Fibroblast of mammary gland (primary cell): ENCODE data around the gene GARRE1.
"Not testable (repeated sequence)": the region's sequence is repeated elsewhere in the genome, so short reads cannot be mapped to it uniquely, and the experiment has no call there.

Experiments used
- DNase-seq: peaks from one replicate; pipeline ENCODE4 v3.0.0-alpha.2; 2010; ENCODE audit warnings: low read depth
- H3K4me3 ChIP-seq: 2 replicates; pipeline ENCODE4 v1.5.1; 2011; ENCODE audit warnings: low read depth, mild to moderate bottlenecking, low read length, moderate library complexity; ENCODE audit not compliant: control insufficient read depth
- TF ChIP-seq, protein P1 (sequence below): conservative IDR thresholded peaks from 2 replicates; pipeline ENCODE4 v1.5.1; 2011; ENCODE audit warnings: low read depth, low read length, inconsistent platforms; ENCODE audit not compliant: control insufficient read depth, insufficient read depth

The GARRE1 gene

DNA sequence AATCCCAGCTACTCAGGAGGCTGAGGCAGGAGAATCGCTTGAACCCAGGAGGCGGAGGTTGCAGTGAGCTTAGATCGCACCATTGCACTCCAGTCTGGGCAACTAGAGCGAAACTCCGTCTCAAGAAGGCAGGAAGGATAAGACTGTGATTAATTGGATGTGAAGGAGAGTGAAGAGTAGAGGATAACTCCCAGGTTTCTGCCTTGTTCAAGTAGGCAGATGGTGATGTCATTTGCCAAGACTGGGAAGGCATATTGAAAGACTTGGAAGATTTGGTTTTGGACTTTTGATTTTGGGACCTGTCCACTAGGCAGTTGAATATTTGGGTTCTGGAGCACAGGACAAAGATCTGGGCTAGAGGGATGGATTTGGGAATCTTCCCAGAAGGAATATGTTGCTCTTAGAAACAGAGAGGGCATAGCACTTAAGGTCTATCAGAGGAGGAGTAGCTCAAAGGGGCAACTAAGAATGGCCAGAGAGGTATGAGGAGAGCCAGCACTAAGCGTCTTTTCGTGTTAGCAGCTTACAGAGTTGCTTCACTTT, 20.0 kb downstream of the GARRE1 start:
- peak; percentile 12 for DNase-seq
- no peak overlapping the region for H3K4me3 ChIP-seq
- TF ChIP-seq, protein P1, sequence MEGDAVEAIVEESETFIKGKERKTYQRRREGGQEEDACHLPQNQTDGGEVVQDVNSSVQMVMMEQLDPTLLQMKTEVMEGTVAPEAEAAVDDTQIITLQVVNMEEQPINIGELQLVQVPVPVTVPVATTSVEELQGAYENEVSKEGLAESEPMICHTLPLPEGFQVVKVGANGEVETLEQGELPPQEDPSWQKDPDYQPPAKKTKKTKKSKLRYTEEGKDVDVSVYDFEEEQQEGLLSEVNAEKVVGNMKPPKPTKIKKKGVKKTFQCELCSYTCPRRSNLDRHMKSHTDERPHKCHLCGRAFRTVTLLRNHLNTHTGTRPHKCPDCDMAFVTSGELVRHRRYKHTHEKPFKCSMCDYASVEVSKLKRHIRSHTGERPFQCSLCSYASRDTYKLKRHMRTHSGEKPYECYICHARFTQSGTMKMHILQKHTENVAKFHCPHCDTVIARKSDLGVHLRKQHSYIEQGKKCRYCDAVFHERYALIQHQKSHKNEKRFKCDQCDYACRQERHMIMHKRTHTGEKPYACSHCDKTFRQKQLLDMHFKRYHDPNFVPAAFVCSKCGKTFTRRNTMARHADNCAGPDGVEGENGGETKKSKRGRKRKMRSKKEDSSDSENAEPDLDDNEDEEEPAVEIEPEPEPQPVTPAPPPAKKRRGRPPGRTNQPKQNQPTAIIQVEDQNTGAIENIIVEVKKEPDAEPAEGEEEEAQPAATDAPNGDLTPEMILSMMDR, result peak; percentile 15

DNA sequence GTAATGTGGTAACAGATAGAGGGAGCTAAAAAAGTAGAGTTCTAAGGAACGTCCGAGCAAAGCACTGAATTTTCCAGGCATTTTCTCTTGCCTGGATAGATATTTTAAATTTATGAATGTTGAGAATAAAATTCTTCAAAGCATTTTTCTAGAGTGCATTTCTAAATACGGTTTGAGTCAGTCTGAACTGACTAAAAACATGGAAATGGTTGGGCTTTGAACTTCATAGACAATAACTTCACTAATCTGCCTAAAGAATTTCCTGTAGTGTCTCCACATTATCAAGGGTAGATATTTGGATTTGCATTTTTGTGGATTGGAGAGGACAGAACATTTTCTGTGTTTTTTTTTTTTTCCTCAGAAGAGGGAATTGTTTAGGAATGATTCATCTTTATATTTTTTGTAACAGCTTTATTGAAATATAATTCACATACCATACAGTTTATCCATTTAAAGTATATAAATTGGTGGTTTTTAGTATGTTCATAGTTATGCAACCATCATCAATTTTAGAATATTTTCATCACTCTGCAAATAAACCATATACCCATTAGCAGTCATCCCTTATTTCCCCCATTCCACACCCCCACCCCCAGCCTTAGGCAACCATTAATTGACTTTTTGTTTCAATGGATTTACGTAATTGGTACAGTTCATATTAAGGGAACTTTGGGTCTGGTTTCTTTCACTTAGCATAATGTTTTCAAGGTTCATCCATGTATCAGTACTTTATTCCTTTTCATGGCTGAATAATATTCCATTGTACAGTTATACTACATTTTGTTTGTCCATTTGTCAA, 20.7 kb downstream of the GARRE1 start:
- peak; percentile 75 for DNase-seq
- TF ChIP-seq, protein P1, result no peak
- no peak overlapping the region for H3K4me3 ChIP-seq

DNA sequence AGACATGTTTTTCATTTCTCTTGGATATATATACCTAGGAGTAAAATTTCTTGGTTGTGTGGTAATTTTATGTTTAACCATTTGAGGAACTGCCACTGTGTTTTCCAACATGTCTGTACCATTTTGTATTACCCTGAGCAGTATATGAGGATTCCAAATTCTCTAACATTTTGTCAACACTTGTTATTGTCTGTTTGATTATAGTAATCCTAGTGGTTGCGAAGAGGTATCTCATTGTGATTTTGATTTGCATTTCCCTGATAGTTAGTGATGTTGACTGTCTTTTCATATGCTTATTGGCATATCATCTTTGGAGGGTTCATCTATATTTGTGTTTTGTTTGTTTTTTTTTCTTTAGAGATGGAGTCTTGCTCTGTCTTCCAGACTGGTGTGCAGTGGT, 21.4 kb downstream of the GARRE1 start:
- DNase-seq, result no peak
- no peak overlapping the region for H3K4me3 ChIP-seq
- TF ChIP-seq, protein P1, result no peak

DNA sequence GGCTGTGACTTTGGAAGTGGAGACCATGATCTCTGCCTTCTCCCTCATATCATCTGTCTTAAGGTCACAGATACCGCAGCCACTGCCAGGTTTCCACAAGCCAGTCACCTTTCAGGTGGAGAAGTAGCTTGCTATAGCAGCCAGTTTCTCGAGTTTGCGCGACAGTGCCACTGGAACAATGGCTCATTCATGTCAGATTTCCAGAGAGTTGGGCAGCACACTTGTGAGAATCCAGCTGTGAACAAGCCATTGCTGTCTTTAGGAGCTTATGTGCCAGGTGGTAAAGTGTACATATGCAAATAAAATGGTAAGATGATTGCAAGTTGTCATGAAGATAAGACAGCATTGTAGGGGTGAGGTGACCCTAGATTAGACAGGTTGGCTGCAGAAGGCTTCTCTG, 22.3 kb downstream of the GARRE1 start:
- no peak for DNase-seq
- H3K4me3 ChIP-seq, result no peak overlapping the region
- TF ChIP-seq, protein P1, result no peak

DNA sequence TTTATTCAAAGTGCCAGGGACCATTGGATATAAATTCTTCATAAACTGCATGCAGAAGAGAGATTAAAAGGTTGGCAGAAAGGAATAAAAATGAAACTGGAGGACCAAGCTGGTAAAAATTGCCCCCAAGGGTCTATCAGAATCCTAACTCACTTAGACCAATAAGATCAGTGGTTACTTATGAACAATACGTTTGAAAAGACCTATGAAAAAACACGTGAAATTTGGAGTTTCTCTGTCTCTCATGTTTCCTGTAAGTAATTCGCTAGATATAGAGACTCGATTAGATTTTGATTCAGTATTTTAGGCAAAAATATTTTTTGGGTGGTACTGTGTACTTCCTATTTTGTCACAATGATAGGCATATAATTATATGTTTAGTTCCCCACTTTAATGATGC, 22.9 kb downstream of the GARRE1 start:
- TF ChIP-seq, protein P1, result no peak
- DNase-seq, result no peak
- H3K4me3 ChIP-seq, result no peak overlapping the region

DNA sequence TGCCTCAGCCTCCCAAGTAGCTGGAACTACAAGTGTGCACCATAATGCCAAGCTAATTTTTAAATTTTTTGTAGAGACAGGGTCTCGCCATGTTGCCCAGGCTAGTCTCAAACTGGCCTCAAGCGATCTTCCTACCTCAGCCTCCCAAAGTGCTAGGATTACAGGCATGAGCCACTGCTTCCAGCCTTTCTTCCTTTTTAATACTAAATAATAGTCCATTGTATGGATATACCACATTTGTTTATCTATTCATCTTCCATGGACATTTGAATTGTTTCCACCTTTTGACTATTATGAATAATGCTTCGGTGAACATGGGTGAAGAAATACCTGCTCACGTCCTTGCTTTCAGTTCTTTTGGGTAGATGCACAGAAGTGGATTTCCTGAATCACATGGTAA, 24.4 kb downstream of the GARRE1 start:
- no peak overlapping the region for H3K4me3 ChIP-seq
- TF ChIP-seq, protein P1, result no peak
- DNase-seq, result no peak

DNA sequence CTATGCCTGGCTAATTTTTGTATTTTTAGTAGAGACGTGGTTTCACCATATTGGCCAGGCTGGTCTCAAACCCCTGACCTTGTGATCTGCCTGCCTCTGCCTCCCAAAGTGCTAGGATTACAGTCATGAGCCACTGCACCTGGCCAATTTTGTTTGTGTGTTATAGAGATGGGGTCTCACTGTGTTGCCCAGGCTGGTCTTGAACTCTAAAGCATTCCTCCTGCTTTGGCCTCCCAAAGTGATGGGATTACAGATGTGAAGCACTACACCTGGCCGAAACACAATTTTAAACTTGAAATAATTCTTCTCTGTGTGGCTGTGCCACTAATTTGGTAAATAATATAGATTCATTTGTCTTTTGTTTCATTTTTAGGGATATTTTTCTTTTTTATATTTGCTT, 27.1 kb downstream of the GARRE1 start:
- not testable (repeated sequence) for H3K4me3 ChIP-seq, DNase-seq
